Astrocyte (in vitro differentiated cells and primary cell): Measurements from ENCODE around the gene ALLC. TPM values are rescaled to one million over a fixed set of nuclear protein-coding genes. Genes with fewer than 3 reads are reported as not detected.

Source experiments
- DNase-seq: peaks from one replicate; pipeline ENCODE4 v3.0.0-alpha.2; 2010; ENCODE audit warnings: low read depth
- FAIRE-seq: peaks from 2 replicates; lab custom pipeline; 2011; peaks lifted over from hg19 to GRCh38; lab: Jason Lieb, UNC
- H2AFZ ChIP-seq: 2 replicates; pipeline ENCODE4 v1.6.0; 2012; ENCODE audit warnings: low read depth, low read length, inconsistent platforms
- H3K27ac ChIP-seq: 2 replicates; pipeline ENCODE4 v1.5.1; 2011; ENCODE audit warnings: low read depth, low read length, inconsistent platforms
- H3K27me3 ChIP-seq: 2 replicates; pipeline ENCODE4 v1.6.0; 2011; ENCODE audit warnings: low read length, inconsistent platforms; ENCODE audit not compliant: insufficient read depth
- H3K36me3 ChIP-seq: 2 replicates; pipeline ENCODE4 v1.5.1; 2011; ENCODE audit warnings: low read length, inconsistent platforms; ENCODE audit not compliant: insufficient read depth
- H3K4me1 ChIP-seq: 2 replicates; pipeline ENCODE4 v1.5.1; 2011; ENCODE audit warnings: low read length, inconsistent platforms; ENCODE audit not compliant: insufficient read depth
- H3K4me2 ChIP-seq: 2 replicates; pipeline ENCODE4 v1.6.0; 2012; ENCODE audit warnings: low read length, inconsistent platforms
- H3K4me3 ChIP-seq: 2 replicates; pipeline ENCODE4 v1.5.1; 2011; ENCODE audit warnings: low read depth, mild to moderate bottlenecking, low read length, inconsistent platforms; ENCODE audit not compliant: insufficient read depth
- H3K79me2 ChIP-seq: 2 replicates; pipeline ENCODE4 v1.6.0; 2012; ENCODE audit warnings: mild to moderate bottlenecking, low read length, inconsistent platforms; ENCODE audit not compliant: insufficient read depth
- H3K9ac ChIP-seq: 2 replicates; pipeline ENCODE4 v1.6.0; 2012; ENCODE audit warnings: mild to moderate bottlenecking, low read length, inconsistent platforms
- H3K9me3 ChIP-seq: 2 replicates; pipeline ENCODE4 v1.5.1; 2012; ENCODE audit warnings: low read depth, mild to moderate bottlenecking, low read length, inconsistent platforms; ENCODE audit not compliant: insufficient read depth
- H4K20me1 ChIP-seq: 2 replicates; pipeline ENCODE4 v1.6.0; 2012; ENCODE audit warnings: low read length, inconsistent platforms; ENCODE audit not compliant: insufficient read depth
- H3K27ac Mint-ChIP-seq: one replicate; pipeline ENCODE4 v1.8.0; 2021; ENCODE audit warnings: mild to moderate bottlenecking, mixed read lengths; ENCODE audit not compliant: unreplicated experiment
- H3K27me3 Mint-ChIP-seq: one replicate; pipeline ENCODE4 v1.8.0; 2021; ENCODE audit warnings: low read depth, mixed read lengths; ENCODE audit not compliant: unreplicated experiment
- H3K36me3 Mint-ChIP-seq: one replicate; pipeline ENCODE4 v1.8.0; 2021; ENCODE audit warnings: low read depth, mixed read lengths; ENCODE audit not compliant: unreplicated experiment
- H3K4me1 Mint-ChIP-seq: one replicate; pipeline ENCODE4 v1.8.0; 2021; ENCODE audit warnings: low read depth, mixed read lengths; ENCODE audit not compliant: unreplicated experiment
- H3K4me3 Mint-ChIP-seq: one replicate; pipeline ENCODE4 v1.8.0; 2021; ENCODE audit warnings: mild to moderate bottlenecking, moderate library complexity, mixed read lengths; ENCODE audit not compliant: unreplicated experiment
- H3K9me3 Mint-ChIP-seq: one replicate; pipeline ENCODE4 v1.8.0; 2021; ENCODE audit warnings: mild to moderate bottlenecking, mixed read lengths; ENCODE audit not compliant: unreplicated experiment
- EZH2 ChIP-seq: IDR thresholded peaks from 2 replicates; pipeline ENCODE4 v1.6.1; 2012; ENCODE audit warnings: mild to moderate bottlenecking, low read length, inconsistent platforms; ENCODE audit not compliant: insufficient read depth
- total RNA-seq: library from RNA; stranded (reverse); gene quantifications from 2 replicates; pipeline ENCODE4 v1.2.1, GENCODE V29; 2021
- TF ChIP-seq, protein P1 (sequence below): IDR thresholded peaks from 2 replicates; pipeline ENCODE4 v1.5.1; 2011; ENCODE audit warnings: low read depth, mild to moderate bottlenecking, inconsistent platforms, low read length, moderate library complexity; ENCODE audit not compliant: insufficient read depth

Gene ALLC
- total RNA-seq, 1 donor from 2014 or later = not detected

GRCh38 chr2:3747032-3747654 lies 89.1 kb downstream of the ALLC start:
- Mint-ChIP-seq H3K4me3 (no peak overlapping the region), H3K36me3 (no peaks in the 10 kb centered on the region), H3K9me3 (peaks cover 7% of the 10 kb centered on the region), H3K27ac (no peak overlapping the region), H3K27me3 (peaks cover 10% of the 10 kb centered on the region), H3K4me1 (no peaks in the 10 kb centered on the region)
- TF ChIP-seq, protein P1, sequence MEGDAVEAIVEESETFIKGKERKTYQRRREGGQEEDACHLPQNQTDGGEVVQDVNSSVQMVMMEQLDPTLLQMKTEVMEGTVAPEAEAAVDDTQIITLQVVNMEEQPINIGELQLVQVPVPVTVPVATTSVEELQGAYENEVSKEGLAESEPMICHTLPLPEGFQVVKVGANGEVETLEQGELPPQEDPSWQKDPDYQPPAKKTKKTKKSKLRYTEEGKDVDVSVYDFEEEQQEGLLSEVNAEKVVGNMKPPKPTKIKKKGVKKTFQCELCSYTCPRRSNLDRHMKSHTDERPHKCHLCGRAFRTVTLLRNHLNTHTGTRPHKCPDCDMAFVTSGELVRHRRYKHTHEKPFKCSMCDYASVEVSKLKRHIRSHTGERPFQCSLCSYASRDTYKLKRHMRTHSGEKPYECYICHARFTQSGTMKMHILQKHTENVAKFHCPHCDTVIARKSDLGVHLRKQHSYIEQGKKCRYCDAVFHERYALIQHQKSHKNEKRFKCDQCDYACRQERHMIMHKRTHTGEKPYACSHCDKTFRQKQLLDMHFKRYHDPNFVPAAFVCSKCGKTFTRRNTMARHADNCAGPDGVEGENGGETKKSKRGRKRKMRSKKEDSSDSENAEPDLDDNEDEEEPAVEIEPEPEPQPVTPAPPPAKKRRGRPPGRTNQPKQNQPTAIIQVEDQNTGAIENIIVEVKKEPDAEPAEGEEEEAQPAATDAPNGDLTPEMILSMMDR = no peak
- Histone ChIP-seq H3K79me2 (no peaks in the 10 kb centered on the region), H3K4me2 (no peak overlapping the region), H3K9me3 (no peaks in the 10 kb centered on the region), H4K20me1 (no peaks in the 10 kb centered on the region), H3K4me1 (no peaks in the 10 kb centered on the region), H3K27me3 (no peaks in the 10 kb centered on the region), H3K27ac (no peak overlapping the region), H3K36me3 (no peaks in the 10 kb centered on the region), H3K9ac (no peak overlapping the region), H2AFZ (no peak overlapping the region), H3K4me3 (no peak overlapping the region)
- no peak for FAIRE-seq
- no peak for DNase-seq

- H3K36me3 Mint-ChIP-seq = no peaks in the 10 kb centered on the region
- no peak overlapping the region for H3K27ac Mint-ChIP-seq
- no peak overlapping the region for H3K27ac ChIP-seq
- peaks cover 10% of the 10 kb centered on the region for H3K27me3 Mint-ChIP-seq
- DNase-seq (no peak), FAIRE-seq (no peak)
- H3K9me3 Mint-ChIP-seq = peaks cover 4% of the 10 kb centered on the region
- TF ChIP-seq, protein P1 = no peak
- no peak for TF ChIP-seq EZH2
- no peak overlapping the region for H2AFZ ChIP-seq
- H3K4me3 ChIP-seq = no peak overlapping the region
- H3K4me3 Mint-ChIP-seq = no peak overlapping the region
- no peak overlapping the region for H3K9ac ChIP-seq
- no peaks in the 10 kb centered on the region for H3K4me1 ChIP-seq
- H3K27me3 ChIP-seq = no peaks in the 10 kb centered on the region
- H3K9me3 ChIP-seq = no peaks in the 10 kb centered on the region
- no peak overlapping the region for H3K4me2 ChIP-seq
- H3K36me3 ChIP-seq = no peaks in the 10 kb centered on the region
- H3K79me2 ChIP-seq = no peaks in the 10 kb centered on the region
- no peaks in the 10 kb centered on the region for H4K20me1 ChIP-seq
- no peaks in the 10 kb centered on the region for H3K4me1 Mint-ChIP-seq
Observed at GRCh38 chr2:3747826-3748225, 89.8 kb downstream of the ALLC start.

GRCh38 chr2:3749201-3749600 lies 91.2 kb downstream of the ALLC start:
- no peak for TF ChIP-seq EZH2
- TF ChIP-seq, protein P1 = no peak
- Histone ChIP-seq H3K9me3 (no peaks in the 10 kb centered on the region), H3K4me1 (no peaks in the 10 kb centered on the region), H3K4me2 (no peak overlapping the region), H3K27ac (no peak overlapping the region), H3K27me3 (no peaks in the 10 kb centered on the region), H3K79me2 (no peaks in the 10 kb centered on the region), H3K4me3 (no peak overlapping the region), H4K20me1 (no peaks in the 10 kb centered on the region), H2AFZ (no peak overlapping the region), H3K9ac (no peak overlapping the region), H3K36me3 (no peaks in the 10 kb centered on the region)
- Mint-ChIP-seq H3K27ac (no peak overlapping the region), H3K4me1 (no peaks in the 10 kb centered on the region), H3K27me3 (peaks cover 10% of the 10 kb centered on the region), H3K9me3 (peaks cover 3% of the 10 kb centered on the region), H3K4me3 (no peak overlapping the region), H3K36me3 (no peaks in the 10 kb centered on the region)
- FAIRE-seq (no peak), DNase-seq (no peak)
